PC-3 (cell line): ENCODE results near the gene SLC27A5. TPM values are rescaled to one million over a fixed set of nuclear protein-coding genes. Genes with fewer than 3 reads are reported as not detected.

ENCODE experiments used
- ATAC-seq: fragments of 200-7000 bp; cut with Tn5 transposase; 2 replicates; pipeline ENCODE4 v1.9.1; 2020; ENCODE audit warnings: mild to moderate bottlenecking, moderate library complexity
- BruUV-seq: library from RNA; stranded (reverse); fragments of 400-500 nt; replicated peaks from 2 replicates; lab custom pipeline; 2021; lab: Mats Ljungman, UMichigan
- CTCF ChIA-PET: fragments of 300-600 bp; sonication (Branson Sonifier 250); formaldehyde crosslinking; loops from one replicate; lab custom pipeline; 2022; ENCODE audit warnings: antibody characterized with exemption; lab: Charles Lee
- POLR2A ChIA-PET: fragments of 300-600 bp; sonication (Branson Sonifier 250); formaldehyde crosslinking; loops from one replicate; lab custom pipeline; 2022; ENCODE audit warnings: antibody characterized with exemption; ENCODE audit not compliant: unreplicated experiment; lab: Charles Lee
- DNase-seq: peaks from one replicate; pipeline ENCODE4 v3.0.0-alpha.2; 2015
- H2AFZ ChIP-seq: fragments of 300-600 bp; sonication (generic); 2 replicates; pipeline ENCODE4 v1.6.0; 2016; ENCODE audit warnings: antibody characterized with exemption, low read length
- H3F3A ChIP-seq: fragments of 300-600 bp; sonication (generic); one replicate; pipeline ENCODE4 v1.6.0; 2017; ENCODE audit warnings: antibody characterized with exemption, low read length, control low read depth, mild to moderate bottlenecking; ENCODE audit not compliant: unreplicated experiment
- H3K27ac ChIP-seq: fragments of 300-600 bp; sonication (generic); 2 replicates; pipeline ENCODE4 v1.5.1; 2016; ENCODE audit warnings: mild to moderate bottlenecking, low read length
- H3K27me3 ChIP-seq: fragments of 300-600 bp; sonication (generic); 2 replicates; pipeline ENCODE4 v1.6.1; 2016; ENCODE audit warnings: low read length, mixed read lengths
- H3K36me3 ChIP-seq: fragments of 300-600 bp; sonication (generic); 2 replicates; pipeline ENCODE4 v1.6.1; 2016; ENCODE audit warnings: low read depth, mixed run types, low read length, mixed read lengths
- H3K4me1 ChIP-seq: fragments of 300-600 bp; sonication (generic); 2 replicates; pipeline ENCODE4 v1.5.1; 2016; ENCODE audit warnings: low read length; ENCODE audit not compliant: insufficient read depth
- H3K4me2 ChIP-seq: fragments of 300-600 bp; sonication (generic); 2 replicates; pipeline ENCODE4 v1.6.0; 2016; ENCODE audit warnings: low read length
- H3K4me3 ChIP-seq: fragments of 300-600 bp; sonication (generic); 2 replicates; pipeline ENCODE4 v1.5.1; 2016; ENCODE audit warnings: mild to moderate bottlenecking, low read length, mixed read lengths
- H3K79me2 ChIP-seq: fragments of 300-600 bp; sonication (generic); 2 replicates; pipeline ENCODE4 v1.6.1; 2017; ENCODE audit warnings: low read length, mixed read lengths
- H3K9ac ChIP-seq: fragments of 300-600 bp; sonication (generic); 2 replicates; pipeline ENCODE4 v1.6.0; 2016; ENCODE audit warnings: mild to moderate bottlenecking, low read length
- H3K9me2 ChIP-seq: fragments of 300-600 bp; sonication (generic); replicated peaks from 2 replicates; pipeline ENCODE4 v1.6.1; 2016; ENCODE audit warnings: mixed run types, low read length, mixed read lengths
- H3K9me3 ChIP-seq: fragments of 300-600 bp; sonication (generic); 2 replicates; pipeline ENCODE4 v1.6.1; 2016; ENCODE audit warnings: low read length, mixed read lengths
- H4K20me1 ChIP-seq: fragments of 300-600 bp; sonication (generic); 2 replicates; pipeline ENCODE4 v1.6.1; 2016; ENCODE audit warnings: low read length, mixed read lengths
- EZH2 ChIP-seq: fragments of 300-600 bp; sonication (generic); IDR thresholded peaks from one replicate; pipeline ENCODE4 v1.6.1; 2017; ENCODE audit warnings: antibody characterized with exemption, mild to moderate bottlenecking, low read length; ENCODE audit not compliant: unreplicated experiment
- EZH2phosphoT487 ChIP-seq: fragments of 300-600 bp; sonication (generic); IDR thresholded peaks from 2 replicates; pipeline ENCODE4 v1.6.1; 2018; ENCODE audit warnings: mild to moderate bottlenecking, antibody characterized with exemption, low read length, borderline replicate concordance
- intact Hi-C: fragments of 100-400 bp; cut with micrococcal nuclease; formaldehyde crosslinking; loops from 2 replicates; pipeline ENCODE4 v1.9.0; 2023
- total RNA-seq: library from RNA; depleted of rRNA; stranded (reverse); fragments of >200 nt; gene quantifications from 2 replicates; pipeline ENCODE4 v1.2.3, GENCODE V29; 2014
- TF ChIP-seq, protein P1 (sequence below): fragments of 300-600 bp; sonication (generic); conservative IDR thresholded peaks from 2 replicates; pipeline ENCODE4 v1.5.1; 2017; ENCODE audit warnings: antibody characterized with exemption, low read depth, mild to moderate bottlenecking, low read length

SLC27A5 gene
- total RNA-seq, 1 experiment from 2014 or later = 56.2 TPM

DNA sequence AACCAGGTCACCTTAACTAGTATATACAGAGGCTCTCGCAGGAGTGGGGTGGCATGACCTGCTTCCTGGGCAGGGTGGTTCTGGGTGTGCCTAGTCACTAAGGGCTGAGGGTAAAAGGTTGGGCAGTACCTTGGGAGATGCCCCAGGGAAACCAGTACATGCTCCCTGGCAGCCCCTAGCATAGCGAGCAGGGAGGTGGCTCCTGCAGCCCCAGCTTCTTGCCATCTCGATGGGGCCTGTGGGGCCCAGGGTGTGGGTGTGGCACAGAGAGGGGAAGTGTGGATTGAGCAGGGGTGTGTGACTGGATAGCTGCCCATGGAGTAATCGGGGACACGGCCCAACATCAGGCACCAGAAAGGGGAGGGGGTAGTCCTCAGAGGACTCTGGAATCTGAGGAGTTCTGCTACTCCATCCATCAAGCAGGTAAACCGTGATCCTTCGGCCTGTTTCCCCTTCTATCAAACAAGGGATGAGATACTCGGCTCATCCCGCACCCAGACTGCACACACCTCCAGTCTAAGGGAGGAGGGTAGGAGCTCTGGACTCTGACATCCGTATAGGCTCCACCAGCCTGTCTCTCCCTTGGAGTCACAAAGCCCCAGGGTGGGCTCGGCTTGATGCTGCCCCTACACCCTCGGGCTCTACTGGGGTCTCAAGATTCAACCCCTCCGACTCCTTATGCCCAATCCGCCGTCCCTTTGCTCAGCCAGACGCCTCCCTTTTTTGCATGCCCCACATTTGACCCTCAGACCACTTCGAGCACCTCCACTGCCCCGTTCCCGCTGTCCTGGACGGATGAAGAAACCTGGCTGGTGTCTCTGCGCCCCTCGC is 6.7 kb upstream of the SLC27A5 start:
- no TSS peak for BruUV-seq

DNA sequence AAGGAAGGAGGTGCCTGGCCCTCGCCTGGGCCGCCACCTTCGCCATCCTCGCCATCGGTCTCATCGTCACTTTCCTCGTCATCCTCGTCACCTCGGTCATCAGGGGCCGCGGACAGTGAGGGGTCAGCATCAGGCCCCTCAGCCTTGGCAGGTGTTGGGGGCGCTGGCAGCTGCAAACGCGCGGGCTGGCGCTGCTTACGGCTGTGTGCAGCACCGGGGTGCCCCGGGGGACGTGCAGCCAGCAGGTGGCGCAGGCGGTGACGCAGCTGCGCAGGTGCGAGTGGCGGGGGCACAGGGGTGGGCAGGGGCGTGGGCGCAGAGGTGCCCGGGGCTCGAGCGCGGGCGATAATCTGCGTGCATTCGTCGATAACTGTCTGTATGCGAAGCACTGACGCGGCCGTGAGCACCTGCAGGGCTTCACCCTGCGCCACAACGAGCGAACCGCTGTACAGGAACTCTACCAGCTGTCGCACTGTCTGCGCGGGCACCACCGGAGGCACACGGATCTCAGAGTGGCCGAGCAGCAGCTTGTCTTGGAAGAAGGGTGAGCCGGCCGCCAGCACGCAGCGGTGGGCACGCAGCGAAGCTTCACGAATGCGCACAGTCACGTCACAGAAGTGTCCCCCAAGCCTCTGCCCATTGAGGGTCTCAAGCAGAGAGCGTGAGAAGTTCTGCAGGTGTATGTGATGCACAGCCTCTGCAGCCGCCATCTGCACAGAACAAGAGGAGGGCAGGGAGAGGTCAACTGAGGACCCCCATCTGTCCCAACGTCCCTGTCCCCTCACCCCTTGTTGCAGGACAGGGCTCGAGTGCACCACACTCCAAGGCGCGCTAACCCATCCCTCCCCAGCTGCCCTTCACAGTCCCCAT is 5.4 kb upstream of the SLC27A5 start:
- H3K36me3 ChIP-seq = peaks cover 17% of the 10 kb centered on the region
- CTCF ChIA-PET = no interaction called here
- H3F3A ChIP-seq = no peaks in the 10 kb centered on the region
- DNase-seq = no peak
- H3K79me2 ChIP-seq = peaks cover 44% of the 10 kb centered on the region
- H2AFZ ChIP-seq = no peak overlapping the region
- H3K4me2 ChIP-seq = no peak overlapping the region
- ATAC-seq = no peak
- H3K4me3 ChIP-seq = no peak overlapping the region
- no TSS peak for BruUV-seq
- TF ChIP-seq, protein P1, sequence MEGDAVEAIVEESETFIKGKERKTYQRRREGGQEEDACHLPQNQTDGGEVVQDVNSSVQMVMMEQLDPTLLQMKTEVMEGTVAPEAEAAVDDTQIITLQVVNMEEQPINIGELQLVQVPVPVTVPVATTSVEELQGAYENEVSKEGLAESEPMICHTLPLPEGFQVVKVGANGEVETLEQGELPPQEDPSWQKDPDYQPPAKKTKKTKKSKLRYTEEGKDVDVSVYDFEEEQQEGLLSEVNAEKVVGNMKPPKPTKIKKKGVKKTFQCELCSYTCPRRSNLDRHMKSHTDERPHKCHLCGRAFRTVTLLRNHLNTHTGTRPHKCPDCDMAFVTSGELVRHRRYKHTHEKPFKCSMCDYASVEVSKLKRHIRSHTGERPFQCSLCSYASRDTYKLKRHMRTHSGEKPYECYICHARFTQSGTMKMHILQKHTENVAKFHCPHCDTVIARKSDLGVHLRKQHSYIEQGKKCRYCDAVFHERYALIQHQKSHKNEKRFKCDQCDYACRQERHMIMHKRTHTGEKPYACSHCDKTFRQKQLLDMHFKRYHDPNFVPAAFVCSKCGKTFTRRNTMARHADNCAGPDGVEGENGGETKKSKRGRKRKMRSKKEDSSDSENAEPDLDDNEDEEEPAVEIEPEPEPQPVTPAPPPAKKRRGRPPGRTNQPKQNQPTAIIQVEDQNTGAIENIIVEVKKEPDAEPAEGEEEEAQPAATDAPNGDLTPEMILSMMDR = peak; percentile 40
- TF ChIP-seq EZH2 (no peak), EZH2phosphoT487 (no peak)
- intact Hi-C loops = no loop called here
- POLR2A ChIA-PET = no interaction called here
- no peaks in the 10 kb centered on the region for H3K9me3 ChIP-seq
- H3K9me2 ChIP-seq = no peaks in the 10 kb centered on the region
- H3K4me1 ChIP-seq = peaks cover 16% of the 10 kb centered on the region
- no peak overlapping the region for H3K9ac ChIP-seq
- H4K20me1 ChIP-seq = no peaks in the 10 kb centered on the region
- no peaks in the 10 kb centered on the region for H3K27me3 ChIP-seq
- no peak overlapping the region for H3K27ac ChIP-seq

More for the DNA sequence above, 6.7 kb upstream of the SLC27A5 start:
- Histone ChIP-seq H3K9ac (peak overlapping the region; percentile 94), H3K4me2 (peak overlapping the region; percentile 95), H3K9me2 (no peaks in the 10 kb centered on the region), H2AFZ (peak overlapping the region; percentile 85), H3K9me3 (no peaks in the 10 kb centered on the region), H3K79me2 (peaks cover 44% of the 10 kb centered on the region), H3K4me3 (peak overlapping the region; percentile 89), H3K27me3 (no peaks in the 10 kb centered on the region), H3K36me3 (peaks cover 17% of the 10 kb centered on the region), H4K20me1 (no peaks in the 10 kb centered on the region), H3K27ac (peak overlapping the region; percentile 65), H3K4me1 (peaks cover 16% of the 10 kb centered on the region), H3F3A (no peaks in the 10 kb centered on the region)
- no peak for TF ChIP-seq EZH2
- TF ChIP-seq, protein P1 = peak; percentile 53; the same call in 1 of the 2 replicates
- TF ChIP-seq EZH2phosphoT487 = no peak
- intact Hi-C loops = loop anchor here (1.0 to 2.0 kb wide), 2 partner anchors 19 to 56 kb away; no protein-coding TSS in a partner anchor
- ChIA-PET POLR2A (interaction anchor here (0.6 to 1.7 kb wide), 3 partner anchors 9 to 41 kb away, joined by 3 to 6 read pairs (median 4); partner anchors contain the start of gene TRIM28), CTCF (interaction anchor here (0.9 to 1.4 kb wide), 5 partner anchors 14 to 156 kb away, joined by 3 to 5 read pairs (median 3); partner anchors contain the start of genes CHMP2A, ZNF324B and ZNF497)
- peak; percentile 4 for DNase-seq
- no peak for ATAC-seq
